Right hindlimb (tissue), 1 donor: ENCODE results near the gene CCDC186.
"Not testable (repeated sequence)": the region's sequence is repeated elsewhere in the genome, so short reads cannot be mapped to it uniquely, and the experiment has no call there.

Experiments used
- DNase-seq: peaks from one replicate; pipeline ENCODE4 v3.0.0-alpha.2; 2018

CCDC186 gene

DNA sequence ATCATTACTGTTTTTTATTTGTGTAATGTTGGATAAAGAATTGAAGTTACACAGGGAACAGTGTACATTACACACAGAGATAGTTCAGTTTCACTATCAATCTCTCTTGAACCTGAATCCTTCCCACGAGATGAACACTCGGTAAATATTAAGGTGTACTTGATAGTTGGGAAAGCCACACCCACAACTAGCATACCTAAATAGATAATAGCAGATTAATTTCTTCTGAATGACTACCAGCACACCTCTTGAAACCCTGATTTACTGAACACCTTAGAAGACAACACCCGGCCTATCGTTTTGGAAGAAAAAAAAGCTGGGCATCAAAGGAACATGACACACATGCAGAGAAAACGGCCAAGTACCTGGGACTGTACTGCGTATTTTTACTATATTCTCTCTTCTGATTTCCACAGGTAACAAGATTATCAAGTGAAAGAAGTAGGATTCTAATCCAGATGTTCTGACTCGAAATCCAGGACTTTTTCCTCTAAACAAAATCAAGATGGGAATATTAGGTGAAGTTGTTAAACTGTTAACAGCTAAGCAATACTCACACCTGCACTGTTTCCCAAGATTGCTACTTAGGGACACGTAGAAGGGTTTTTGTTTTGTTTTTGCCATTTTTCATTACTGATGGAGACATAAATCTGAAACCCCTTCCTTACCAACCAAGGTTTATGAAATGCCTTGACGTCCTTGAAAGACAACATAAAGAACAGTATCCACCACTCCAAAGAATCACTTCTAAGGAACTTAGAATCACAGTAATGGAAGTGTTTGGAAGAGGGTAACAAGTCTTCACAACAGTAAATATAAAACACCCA, 1.0 kb downstream of the CCDC186 start:
- no peak for DNase-seq

DNA sequence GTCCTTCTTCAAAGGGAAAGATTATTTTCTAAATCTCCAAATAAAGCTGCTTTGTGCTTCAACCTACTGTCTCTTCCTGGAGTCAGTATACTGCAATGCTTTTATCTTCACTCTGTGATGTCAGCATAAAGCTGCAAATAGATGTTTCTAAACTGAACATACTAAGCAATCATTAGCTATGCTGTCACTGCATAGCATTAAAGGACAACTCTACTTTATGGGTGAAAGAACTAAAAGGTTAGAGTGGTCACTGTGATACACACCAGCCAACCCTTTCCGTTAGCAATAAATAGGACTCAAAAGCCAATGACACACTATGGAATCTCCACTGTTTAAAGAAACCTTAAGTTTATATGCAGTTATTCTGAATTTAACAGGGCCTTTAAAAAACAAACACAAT, 1.8 kb downstream of the CCDC186 start:
- no peak for DNase-seq

DNA sequence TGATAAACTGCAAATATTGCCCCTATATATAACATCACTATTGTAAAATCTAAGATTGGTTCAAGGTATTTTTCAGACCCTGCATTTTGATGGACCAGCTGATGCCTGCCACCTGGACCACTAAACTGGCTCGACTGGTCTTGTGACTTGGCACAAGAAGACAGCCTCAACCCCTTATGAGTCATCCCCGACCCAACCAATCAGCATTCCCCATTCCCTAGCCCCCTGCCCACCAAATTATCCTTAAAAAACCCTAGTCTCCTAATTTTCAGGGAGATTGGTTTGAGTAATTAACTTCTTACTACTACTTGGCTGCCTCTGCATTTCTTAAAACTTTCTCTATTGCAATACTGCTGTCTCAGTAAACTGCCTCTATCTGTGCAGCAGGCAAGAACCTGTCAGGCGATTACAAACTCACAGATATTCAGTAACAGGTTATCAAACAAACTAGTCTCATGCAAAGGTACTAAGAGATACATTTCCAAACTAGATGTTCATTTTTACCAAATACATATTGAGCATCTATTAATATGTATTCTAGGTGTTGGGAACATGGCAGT, 5.5 kb downstream of the CCDC186 start:
- DNase-seq = no peak

DNA sequence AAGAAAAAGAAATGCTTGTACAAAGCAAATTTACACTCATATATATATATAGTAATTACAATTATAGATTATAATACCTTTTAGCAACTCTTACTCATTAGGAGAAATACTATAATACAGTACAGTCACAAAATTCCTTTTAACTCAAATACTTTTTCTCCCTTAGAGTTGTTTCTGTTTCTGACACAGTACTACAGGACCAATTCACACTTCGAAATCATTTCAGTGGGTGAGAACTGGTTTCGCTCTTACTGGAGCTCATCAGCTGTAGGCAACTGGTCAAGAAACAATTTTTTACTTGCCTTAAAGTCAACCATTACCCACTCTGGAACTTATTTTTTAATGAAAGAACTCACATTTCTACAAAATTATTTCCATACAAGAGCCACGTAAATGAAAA, 6.0 kb downstream of the CCDC186 start:
- no peak for DNase-seq

DNA sequence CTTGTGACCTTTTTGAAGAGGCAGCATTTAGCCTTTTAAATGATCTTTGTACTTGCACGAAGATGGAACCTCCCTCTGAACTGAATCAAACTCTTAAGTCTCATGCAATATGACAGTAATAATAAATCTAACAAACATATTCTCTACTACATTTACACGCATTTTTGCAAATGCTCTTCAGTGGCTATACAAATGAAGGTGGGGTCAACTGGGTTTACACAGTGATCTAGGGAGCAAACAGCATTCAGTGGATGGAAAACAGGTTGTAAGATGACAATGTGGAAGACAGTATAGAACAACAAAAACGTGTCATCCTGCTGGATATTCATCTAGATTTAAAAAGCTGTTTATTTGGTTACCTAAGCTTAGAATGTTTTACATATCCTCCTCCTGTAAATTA, 7.5 kb downstream of the CCDC186 start:
- DNase-seq = no peak

DNA sequence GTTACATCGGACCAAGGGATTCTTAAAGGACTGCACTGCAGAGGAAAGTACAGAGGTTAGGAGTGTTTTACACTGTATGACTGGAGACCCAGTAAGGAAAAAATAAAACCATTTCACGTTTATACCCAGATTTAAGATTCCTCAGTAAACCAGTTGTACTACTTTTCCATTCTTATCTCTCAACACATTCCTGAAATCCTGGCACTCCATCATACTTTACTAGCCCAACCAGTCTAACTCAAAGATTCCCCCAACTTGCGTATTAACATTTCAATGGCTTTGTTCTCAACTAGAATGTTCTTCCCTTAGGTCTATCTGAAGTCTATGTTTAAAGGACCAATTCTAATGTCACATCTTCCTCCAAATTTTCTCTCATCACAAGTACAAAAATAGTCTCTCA, 8.0 kb downstream of the CCDC186 start:
- DNase-seq = no peak

DNA sequence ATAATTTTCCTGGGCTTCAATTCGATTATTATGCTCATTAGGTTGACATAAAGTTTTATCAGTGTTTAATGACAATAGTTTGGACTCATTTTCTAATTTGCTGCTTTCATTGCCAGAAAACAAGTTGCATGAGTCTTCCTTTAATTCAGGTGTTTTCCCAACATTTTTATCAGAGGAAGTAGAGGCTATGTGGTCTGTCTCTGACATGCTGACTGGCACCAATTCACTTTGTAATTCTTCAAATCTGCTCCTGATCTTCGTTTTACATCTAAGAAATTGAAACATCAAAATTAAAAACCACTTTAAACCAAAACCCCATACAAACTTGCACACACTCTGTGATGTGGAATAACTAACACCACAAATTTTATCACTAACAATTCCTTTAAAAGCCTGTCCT, 10.9 kb downstream of the CCDC186 start:
- no peak for DNase-seq

DNA sequence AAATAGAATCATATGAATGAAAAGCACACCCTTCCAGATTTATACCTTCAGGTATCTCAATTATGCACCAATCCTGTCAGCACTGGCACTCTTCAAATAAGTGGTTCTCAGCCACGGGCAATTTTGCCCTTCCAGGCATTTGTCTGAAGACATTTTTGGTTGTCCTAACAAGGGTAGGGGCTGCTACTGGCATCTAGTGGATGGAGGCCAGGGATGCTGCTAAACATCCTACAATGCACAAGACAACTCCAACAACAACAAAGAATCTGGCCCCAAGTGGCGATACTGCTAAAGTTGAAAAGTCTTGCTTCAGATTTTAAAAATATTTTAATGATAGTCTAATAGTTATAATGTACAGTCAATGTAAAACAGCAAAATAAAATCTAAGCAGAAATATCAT, 16.1 kb downstream of the CCDC186 start:
- DNase-seq = no peak

DNA sequence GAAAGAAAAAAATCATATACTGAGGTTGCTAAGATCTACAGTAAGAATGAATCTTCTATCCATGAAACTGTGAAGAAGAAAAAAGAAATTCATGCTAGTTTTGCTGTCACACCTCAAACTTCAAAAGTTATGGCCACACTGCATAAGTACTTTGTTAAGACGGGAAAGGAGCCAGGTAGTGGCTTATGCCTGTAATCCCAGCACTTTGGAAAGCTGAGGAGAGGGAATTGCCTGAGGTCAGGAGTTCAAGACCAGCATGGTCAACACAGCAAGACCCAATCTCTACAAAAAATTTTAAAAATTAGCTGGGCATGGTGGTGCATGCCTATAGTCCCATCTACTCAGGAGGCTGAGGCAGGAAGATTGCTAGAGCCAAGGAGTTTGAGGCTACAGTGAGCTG, 22.1 kb downstream of the CCDC186 start:
- DNase-seq = no peak

DNA sequence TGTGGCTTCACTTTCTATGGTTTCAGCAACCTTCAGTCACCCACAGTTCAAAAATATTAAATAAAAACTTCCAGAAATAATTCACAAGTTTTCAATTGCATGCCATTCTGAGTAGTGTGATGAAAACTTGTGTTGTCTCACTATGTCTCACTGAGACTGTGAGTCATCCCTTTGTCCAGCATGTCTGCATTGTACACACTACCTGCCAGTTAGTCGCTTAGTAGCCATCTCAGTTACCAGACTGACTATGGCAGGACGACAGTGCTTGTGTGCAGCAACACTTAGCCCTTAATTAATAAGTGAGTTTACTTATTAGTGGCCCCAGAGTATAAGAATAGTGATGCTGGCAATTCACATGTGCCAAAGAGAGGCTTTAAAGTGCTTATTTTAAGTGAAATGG, 22.5 kb downstream of the CCDC186 start:
- no peak for DNase-seq

DNA sequence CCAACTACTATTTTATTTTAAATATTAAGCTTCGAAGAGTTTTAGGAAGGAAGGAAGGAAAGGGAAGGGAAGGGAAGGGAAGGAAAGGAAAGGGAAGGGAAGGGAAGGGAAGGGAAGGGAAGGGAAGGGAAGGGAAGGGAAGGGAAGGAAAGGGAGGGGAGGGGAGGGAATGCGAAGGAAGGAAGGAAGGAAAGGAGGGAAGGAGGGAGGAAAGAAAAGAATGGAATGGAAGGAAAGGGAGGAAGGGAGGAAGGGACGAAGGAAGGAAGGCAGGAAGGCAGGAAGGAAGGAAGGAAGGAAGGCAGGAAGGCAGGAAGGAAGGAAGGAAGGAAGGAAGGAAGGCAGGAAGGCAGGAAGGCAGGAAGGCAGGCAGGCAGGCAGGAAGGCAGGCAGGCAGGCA, 24.5 kb downstream of the CCDC186 start:
- not testable (repeated sequence) for DNase-seq

DNA sequence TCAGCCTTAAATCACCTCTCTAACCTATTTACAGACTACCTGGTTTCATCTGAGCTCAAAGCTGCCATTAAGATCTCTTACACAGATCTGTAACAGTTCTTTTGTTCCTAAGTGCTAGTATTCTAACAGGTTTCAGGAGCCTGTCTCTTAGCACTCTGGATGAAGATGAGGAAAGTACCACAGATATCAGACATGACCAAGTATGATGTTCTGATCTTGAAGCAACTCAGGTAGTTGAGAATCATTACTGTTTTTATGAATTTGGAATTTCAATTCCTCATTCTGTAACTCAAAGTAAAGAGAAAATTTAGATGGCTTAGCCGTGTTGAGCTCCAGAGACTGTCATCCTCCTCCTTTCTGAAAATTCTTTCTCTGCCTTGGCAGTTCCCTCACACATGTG, 30.8 kb downstream of the CCDC186 start:
- no peak for DNase-seq

DNA sequence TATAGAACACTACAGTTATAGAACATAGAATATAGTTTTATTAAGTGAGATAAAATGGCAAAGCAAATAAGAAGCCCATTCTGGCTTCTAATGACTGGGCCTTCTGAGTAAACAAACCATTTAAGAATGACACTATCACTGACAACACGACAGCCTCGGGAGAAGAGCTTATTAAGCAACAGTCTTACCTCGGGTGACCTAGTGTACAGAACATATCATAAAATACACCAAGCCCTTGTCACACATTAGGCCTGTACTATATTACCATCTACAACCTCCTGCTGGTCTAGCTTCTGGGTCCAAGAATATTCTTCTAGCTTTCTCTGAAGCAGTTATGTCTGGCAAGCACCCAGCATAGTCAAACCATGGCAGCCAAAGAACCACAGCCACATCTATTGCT, 32.0 kb downstream of the CCDC186 start:
- DNase-seq = no peak

DNA sequence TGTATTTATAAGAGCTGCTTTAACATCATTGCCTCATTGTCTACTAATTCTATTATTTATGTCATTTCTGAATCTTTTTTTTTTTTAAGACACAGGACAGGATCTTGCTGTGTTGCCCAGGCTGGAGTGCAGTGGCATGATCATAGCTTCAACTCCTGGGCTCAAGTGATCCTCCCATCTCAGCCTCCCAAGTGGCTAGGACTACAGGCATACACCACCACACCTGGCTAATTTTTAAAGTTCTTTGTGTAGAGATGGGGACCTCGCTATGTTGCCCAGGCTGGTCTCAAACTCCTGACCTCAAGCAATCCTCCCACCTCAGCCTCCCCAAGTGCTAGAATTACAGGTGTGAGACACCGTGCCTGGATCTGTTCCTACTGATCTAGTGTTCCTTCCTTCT, 33.2 kb downstream of the CCDC186 start:
- not testable (repeated sequence) for DNase-seq

DNA sequence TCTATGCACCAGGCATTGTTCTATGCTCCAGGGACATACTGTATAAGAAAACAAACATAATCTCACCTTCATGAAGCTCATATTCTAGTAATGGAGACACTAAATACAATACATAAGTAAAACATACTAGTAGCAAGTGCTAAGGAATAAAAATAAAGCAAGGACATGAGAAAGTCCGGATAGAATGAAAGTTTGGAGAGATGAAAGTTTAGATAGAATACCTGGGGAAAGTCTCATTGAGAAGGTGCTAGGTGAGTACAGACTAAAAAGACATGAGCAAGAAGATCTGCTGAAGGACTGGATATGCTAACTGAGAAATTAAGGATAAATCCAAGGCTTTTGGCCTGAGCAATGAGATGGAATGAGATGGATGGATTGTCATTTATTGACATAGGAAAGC, 34.0 kb downstream of the CCDC186 start:
- DNase-seq = no peak

DNA sequence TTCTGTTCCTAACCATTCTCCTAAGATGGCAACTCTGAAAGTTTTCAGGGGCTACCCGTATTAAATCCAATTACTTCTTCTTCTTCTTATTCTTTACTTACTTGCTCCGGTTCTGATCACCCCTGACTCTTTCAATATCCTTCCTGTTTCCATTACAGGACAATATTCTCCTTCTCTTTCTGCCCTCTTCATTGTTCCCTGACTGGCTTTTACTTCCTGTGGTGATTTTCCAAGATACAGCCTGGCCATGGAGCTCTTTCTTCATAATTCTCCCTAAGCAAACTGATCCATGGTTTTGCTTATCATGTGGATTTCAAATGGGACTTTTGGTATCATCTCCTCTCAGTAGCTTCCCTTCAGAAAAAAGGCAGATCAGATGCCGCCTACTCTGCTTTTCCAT, 35.4 kb downstream of the CCDC186 start:
- DNase-seq = no peak

DNA sequence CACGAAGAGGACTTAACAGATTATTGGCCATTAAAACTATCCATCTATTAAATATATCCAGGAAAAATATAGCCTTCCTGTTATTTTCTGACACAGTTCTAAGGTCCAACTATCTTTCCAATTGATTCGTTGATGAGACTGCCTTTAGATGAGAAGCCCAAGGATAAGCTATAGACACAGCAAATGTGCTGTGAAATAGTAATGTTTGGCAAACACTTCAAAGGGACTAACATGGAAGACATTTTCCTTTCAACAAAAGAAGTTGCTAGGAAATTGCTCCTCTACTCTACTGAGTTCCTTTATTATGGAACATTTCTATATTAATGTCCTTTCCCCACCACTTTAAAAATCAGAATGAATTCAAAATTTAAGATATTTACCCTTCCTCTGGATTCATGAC, 38.5 kb downstream of the CCDC186 start:
- no peak for DNase-seq

DNA sequence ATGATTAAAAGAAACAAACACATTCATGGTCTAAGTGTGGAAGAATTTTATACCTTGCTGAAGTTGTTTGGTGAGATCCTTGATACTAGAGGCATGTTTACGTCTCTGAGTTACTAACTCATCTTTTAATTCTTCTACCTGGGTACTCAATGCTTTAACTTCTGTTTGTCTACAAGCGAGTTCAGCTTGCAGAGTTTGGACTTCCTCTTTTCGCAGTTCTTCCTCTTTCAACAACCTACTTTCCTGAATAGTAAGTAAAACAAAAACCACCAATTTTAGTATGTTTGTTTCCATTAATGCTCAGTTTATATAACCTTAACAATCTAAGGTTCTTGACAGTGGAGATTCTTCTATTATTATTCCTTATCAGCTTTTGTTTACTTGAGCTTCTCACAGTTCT, 42.9 kb downstream of the CCDC186 start:
- DNase-seq = no peak

DNA sequence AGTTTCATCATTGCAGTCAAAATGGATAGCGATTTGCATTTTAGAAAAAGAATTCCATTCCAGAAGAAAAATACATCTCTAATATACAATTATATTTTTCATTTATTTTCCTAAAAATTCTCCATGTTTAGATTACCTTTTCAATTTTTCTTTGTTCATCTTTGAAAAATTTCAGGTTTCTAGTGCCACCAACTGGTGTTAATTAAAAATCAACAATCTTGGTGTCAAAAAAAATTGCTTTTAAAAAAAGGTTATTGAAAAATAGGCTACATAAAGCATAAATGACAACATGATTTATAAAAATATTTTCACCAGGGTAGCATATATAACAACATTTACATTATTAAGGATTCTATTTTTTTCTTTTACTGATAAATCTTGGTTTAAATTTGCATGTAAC, 53.0 kb downstream of the CCDC186 start:
- no peak for DNase-seq

DNA sequence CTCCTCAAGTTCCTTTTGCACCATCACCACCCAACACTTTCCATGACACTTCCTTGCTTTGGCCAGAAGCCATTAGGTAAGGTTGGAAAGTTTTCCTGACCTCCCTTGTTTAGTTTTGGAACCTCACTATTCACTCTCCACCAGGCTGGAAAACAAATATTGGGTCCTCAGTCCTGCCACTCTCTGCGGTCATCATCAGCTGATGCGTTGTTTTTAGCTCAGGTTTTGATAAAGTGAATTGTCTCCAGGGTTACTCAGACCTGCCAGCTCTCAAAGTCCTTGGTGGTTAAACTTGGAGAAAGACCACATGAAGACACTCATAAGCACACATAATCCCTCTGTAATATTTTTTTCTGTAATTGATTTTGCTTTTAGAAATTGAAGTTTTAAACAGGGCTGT, 55.5 kb downstream of the CCDC186 start:
- no peak for DNase-seq

DNA sequence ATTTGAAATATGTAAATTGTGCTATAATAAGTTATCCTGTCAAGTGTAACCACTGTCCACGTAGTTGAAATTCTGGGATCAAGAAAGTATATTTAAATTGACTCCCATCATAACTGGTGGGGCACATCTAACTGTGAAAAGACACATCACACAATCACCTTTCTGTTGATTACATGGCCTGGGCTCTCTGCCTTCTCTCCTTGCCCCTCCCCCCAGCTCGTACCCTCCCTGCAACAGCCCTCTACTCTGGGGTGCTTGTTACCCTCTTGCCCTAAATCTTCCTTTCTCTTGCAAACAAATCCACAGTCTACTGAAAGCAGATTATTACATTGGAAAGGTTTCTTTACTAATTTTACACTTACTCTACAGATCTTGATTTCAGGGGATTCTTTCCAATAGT, 56.3 kb downstream of the CCDC186 start:
- DNase-seq = no peak

DNA sequence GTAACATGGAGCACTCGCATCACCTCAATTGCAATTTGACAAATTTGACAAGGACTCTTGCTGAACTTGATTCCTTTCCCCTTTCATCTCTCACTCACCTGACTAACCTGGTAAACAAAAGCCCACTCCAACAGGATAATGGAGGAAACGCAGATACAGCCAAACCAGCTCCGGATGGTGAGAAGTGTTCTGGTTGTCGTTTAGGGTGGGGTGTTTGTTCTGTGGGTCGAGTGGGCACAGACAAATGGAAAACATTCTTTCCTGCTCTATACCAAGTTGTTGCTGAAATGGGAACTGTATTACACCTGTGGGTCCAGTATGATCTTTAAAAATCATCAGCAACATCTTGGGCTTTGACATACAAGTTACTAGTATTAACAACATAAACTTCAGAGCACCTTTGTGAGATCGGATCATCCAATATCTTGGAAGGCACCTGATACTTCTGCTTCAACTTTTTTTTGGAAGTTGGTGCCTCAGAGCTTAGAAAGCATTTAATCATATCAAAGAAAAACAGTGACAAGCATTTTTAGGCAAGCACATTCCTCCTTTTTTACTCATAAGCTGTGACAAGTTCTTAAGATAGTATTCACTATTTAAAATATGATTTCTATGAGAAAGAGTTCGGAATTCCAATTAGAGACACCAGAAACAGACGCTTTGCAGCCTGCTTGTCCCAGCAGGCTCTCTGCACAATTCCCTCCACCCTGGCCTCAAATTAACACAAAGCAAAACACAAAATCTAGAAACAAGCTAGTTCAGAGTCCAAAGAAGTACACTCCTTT, 58.1 kb downstream of the CCDC186 start:
- no peak for DNase-seq

DNA sequence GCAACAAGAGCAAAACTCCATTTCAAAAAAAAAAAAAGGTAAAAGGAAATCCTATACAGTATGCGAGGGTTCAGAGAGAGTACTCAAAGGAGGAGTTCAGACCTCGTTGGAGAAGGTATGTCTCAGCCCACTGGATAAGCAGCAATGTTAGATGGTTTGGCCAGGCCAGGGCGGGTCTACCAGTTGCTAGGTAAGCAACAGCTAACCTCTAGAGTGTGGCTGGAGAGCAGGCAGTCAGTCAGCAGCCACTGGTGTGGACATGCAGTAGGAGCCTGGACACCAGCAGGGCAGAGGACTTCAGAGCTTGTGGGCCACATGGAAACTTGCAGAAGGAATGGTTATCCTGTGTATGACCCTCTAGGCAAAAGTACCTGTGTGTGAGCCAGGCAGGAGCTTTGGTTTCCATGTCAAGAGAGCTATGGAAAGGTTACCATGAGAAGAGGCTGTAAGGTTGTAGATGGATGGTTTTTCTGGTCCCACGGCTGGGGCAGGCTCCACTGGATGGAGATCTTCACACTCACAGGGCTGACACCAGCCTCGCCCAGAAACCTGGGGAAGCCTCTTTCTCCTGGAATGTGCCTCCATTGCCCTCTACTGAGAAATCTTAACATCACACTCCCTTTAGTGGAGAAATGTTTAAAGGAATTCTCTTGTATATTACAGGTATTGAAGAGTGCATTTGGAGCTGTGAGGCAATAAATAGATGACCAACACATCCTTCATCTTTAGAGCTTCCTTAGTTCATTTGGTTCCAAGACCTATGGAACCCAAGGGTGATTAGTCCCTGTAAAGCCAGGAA, 63.6 kb downstream of the CCDC186 start:
- DNase-seq = no peak
